Vagina (tissue), 2 donors: ENCODE data around the gene PGBD4.

Source experiments
- POLR2A ChIP-seq, 2 donors: fragments of 450-650 bp; IDR thresholded peaks; one replicate each; pipeline ENCODE4 v1.6.1; 2017; ENCODE audit warnings: antibody characterized with exemption in 2 of 2, mild to moderate bottlenecking in 2 of 2, moderate library complexity in 2 of 2
- POLR2AphosphoS5 ChIP-seq, 2 donors: sonication (generic); formaldehyde crosslinking; IDR thresholded peaks; one replicate each; pipeline ENCODE4 v1.9.0; 2017; ENCODE audit warnings: antibody characterized with exemption in 2 of 2, mild to moderate bottlenecking in 2 of 2, low read depth in 1 of 2; ENCODE audit not compliant: insufficient read depth in 1 of 2
- TF ChIP-seq, protein P1 (sequence below), 3 experiments: fragments of 450-650 bp in 2 of 3; fragments of 200-600 bp in 1 of 3; sonication (generic) in 1 of 3; IDR thresholded peaks; one replicate each; pipeline ENCODE4 v1.5.1; 2017 to 2019; ENCODE audit warnings: antibody characterized with exemption in 3 of 3, mild to moderate bottlenecking in 2 of 3, moderate library complexity in 2 of 3

DNA sequence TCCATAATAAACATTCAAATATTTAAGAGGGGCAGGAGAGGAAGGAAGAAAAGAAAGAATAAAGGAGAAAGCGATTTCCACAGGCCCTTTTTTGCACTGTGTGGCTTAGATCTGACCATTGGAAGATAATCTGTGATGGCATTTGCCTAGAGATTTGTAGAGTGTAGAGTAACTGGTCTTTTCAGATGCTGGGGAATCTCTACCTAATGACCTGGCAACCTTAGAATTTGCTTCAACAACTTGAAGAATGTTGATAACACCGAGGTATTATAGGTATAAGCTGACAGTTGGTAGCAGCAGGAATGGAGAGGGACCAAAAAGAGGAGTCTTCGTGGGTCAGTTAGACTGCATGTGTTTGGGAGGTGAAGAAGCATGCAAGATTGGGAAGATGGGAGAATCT is 41.9 kb upstream of the PGBD4 start:
- TF ChIP-seq POLR2A (IDR thresholded peaks at IDR 0.05): no peak
- TF ChIP-seq, protein P1, sequence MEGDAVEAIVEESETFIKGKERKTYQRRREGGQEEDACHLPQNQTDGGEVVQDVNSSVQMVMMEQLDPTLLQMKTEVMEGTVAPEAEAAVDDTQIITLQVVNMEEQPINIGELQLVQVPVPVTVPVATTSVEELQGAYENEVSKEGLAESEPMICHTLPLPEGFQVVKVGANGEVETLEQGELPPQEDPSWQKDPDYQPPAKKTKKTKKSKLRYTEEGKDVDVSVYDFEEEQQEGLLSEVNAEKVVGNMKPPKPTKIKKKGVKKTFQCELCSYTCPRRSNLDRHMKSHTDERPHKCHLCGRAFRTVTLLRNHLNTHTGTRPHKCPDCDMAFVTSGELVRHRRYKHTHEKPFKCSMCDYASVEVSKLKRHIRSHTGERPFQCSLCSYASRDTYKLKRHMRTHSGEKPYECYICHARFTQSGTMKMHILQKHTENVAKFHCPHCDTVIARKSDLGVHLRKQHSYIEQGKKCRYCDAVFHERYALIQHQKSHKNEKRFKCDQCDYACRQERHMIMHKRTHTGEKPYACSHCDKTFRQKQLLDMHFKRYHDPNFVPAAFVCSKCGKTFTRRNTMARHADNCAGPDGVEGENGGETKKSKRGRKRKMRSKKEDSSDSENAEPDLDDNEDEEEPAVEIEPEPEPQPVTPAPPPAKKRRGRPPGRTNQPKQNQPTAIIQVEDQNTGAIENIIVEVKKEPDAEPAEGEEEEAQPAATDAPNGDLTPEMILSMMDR (IDR thresholded peaks at IDR 0.05): no peak
- TF ChIP-seq POLR2AphosphoS5 (IDR thresholded peaks at IDR 0.05; ENCODE audit: insufficient read depth in 1 of 2, low read depth in 1 of 2): no peak
